ENCODE measurements around the gene THADA.

GRCh38 chr2:43258547-43259156, 337.2 kb downstream of the THADA start:
- no peak for TF ChIP-seq ATF2 (tag by site-specific recombination; IDR thresholded peaks at IDR 0.05; ENCODE audit: low read depth)
- TF ChIP-seq CTCF (tag by site-specific recombination; IDR thresholded peaks at IDR 0.05) = no peak
- TF ChIP-seq ZNF747 (tag by site-specific recombination; IDR thresholded peaks at IDR 0.05) = no peak
- no peak for TF ChIP-seq ZNF133 (tag by site-specific recombination; IDR thresholded peaks at IDR 0.05)
- no peak for TF ChIP-seq ZFP37 (tag by site-specific recombination; IDR thresholded peaks at IDR 0.05)
- no peak for TF ChIP-seq ZBTB48 (tag by site-specific recombination; IDR thresholded peaks at IDR 0.05)
- no peak for TF ChIP-seq ZBTB17 (tag by site-specific recombination; IDR thresholded peaks at IDR 0.05)
- TF ChIP-seq TCF7L2 (IDR thresholded peaks at IDR 0.05; ENCODE audit: borderline replicate concordance, low read depth, low read length) = no peak
- TF ChIP-seq ZNF292 (tag by site-specific recombination; IDR thresholded peaks at IDR 0.05; ENCODE audit: borderline replicate concordance, low read depth) = no peak
- TF ChIP-seq ZNF18 (tag by site-specific recombination; IDR thresholded peaks at IDR 0.05) = no peak
- no peak for TF ChIP-seq PBX3 (CRISPR knock-in tag; IDR thresholded peaks at IDR 0.05)

All from HEK293 (cell line).